ENCODE data around the gene UNC45A. TPM values are rescaled to one million over a fixed set of nuclear protein-coding genes. Genes with fewer than 3 reads are reported as not detected.

The UNC45A gene
- total and polyA plus RNA-seq, 2 of the 13 experiments (the other 11 are each of a cell fraction or from before 2014, with no cell fraction given): 33.8 to 39.7 TPM

DNA sequence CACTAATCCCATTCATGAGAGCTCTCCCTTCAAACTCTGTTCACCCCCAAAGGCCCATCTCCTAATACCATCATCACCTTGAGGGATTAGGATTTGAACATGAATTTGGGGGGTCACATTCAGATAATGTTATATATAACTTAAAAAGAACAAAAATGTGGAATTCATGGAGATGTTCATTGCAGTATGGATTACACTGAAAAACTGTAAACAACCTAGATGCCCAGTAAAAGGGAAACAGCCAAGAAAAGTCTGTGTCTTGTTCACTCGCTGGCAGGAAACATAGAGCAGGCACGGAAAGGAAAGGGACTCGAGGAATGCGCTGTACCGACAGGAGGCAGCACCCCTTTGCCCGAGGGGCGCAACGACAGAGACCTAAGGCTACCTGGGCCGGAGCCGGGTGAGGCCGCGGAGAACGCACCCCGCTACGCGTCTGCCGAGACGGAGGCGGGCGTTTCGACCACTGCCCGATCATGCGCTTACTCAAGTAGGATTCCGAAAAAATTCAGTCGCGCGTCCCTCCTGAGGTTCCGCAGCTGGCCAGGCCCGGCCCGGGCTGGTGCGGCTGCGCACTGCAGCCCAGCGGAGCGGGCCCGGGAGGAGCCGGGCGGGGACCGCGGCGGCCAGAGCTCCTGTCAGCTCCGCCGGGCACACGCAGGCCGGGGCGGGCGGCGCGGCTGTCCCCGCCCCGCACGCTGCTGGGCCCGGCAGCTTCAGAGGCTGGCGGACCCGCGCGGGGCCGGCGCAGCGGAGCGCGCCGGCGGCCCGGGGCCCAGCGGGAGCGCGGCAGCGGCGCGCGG is 32.8 kb upstream of the UNC45A start (continued):
- TF ChIP-seq, protein P1, sequence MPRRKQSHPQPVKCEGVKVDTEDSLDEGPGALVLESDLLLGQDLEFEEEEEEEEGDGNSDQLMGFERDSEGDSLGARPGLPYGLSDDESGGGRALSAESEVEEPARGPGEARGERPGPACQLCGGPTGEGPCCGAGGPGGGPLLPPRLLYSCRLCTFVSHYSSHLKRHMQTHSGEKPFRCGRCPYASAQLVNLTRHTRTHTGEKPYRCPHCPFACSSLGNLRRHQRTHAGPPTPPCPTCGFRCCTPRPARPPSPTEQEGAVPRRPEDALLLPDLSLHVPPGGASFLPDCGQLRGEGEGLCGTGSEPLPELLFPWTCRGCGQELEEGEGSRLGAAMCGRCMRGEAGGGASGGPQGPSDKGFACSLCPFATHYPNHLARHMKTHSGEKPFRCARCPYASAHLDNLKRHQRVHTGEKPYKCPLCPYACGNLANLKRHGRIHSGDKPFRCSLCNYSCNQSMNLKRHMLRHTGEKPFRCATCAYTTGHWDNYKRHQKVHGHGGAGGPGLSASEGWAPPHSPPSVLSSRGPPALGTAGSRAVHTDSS (CRISPR knock-in tag; conservative IDR thresholded peaks at IDR 0.05): no peak
- TF ChIP-seq TGIF2 (CRISPR knock-in tag; IDR thresholded peaks at IDR 0.05) (0 out of 2 replicates have a peak, but pooled peaks have one; percentile 17), ELF3 (CRISPR knock-in tag; IDR thresholded peaks at IDR 0.05) (peak; percentile 56; the same call in 1 of the 2 replicates), MIER3 (CRISPR knock-in tag; IDR thresholded peaks at IDR 0.05; ENCODE audit: borderline replicate concordance) (peak; percentile 63; the same call in 1 of the 2 replicates), ZNF607 (CRISPR knock-in tag; IDR thresholded peaks at IDR 0.05; ENCODE audit: borderline replicate concordance) (0 out of 2 replicates have a peak, but pooled peaks have one; percentile 20), ZNF7 (CRISPR knock-in tag; IDR thresholded peaks at IDR 0.05) (0 out of 2 replicates have a peak, but pooled peaks have one; percentile 22), BRD4 (CRISPR knock-in tag; IDR thresholded peaks at IDR 0.05) (0 out of 2 replicates have a peak, but pooled peaks have one; percentile 22), PPARG (CRISPR knock-in tag; conservative IDR thresholded peaks at IDR 0.05) (peak; percentile 45; the same call in 1 of the 2 replicates), FOXC1 (CRISPR knock-in tag; IDR thresholded peaks at IDR 0.05; ENCODE audit: borderline replicate concordance) (peak; percentile 31; the same call in 1 of the 2 replicates)
- TF ChIP-seq, protein P2, sequence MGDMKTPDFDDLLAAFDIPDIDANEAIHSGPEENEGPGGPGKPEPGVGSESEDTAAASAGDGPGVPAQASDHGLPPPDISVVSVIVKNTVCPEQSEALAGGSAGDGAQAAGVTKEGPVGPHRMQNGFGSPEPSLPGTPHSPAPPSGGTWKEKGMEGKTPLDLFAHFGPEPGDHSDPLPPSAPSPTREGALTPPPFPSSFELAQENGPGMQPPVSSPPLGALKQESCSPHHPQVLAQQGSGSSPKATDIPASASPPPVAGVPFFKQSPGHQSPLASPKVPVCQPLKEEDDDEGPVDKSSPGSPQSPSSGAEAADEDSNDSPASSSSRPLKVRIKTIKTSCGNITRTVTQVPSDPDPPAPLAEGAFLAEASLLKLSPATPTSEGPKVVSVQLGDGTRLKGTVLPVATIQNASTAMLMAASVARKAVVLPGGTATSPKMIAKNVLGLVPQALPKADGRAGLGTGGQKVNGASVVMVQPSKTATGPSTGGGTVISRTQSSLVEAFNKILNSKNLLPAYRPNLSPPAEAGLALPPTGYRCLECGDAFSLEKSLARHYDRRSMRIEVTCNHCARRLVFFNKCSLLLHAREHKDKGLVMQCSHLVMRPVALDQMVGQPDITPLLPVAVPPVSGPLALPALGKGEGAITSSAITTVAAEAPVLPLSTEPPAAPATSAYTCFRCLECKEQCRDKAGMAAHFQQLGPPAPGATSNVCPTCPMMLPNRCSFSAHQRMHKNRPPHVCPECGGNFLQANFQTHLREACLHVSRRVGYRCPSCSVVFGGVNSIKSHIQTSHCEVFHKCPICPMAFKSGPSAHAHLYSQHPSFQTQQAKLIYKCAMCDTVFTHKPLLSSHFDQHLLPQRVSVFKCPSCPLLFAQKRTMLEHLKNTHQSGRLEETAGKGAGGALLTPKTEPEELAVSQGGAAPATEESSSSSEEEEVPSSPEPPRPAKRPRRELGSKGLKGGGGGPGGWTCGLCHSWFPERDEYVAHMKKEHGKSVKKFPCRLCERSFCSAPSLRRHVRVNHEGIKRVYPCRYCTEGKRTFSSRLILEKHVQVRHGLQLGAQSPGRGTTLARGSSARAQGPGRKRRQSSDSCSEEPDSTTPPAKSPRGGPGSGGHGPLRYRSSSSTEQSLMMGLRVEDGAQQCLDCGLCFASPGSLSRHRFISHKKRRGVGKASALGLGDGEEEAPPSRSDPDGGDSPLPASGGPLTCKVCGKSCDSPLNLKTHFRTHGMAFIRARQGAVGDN (CRISPR knock-in tag; IDR thresholded peaks at IDR 0.05): peak; percentile 76
- TF ChIP-seq, protein P3, sequence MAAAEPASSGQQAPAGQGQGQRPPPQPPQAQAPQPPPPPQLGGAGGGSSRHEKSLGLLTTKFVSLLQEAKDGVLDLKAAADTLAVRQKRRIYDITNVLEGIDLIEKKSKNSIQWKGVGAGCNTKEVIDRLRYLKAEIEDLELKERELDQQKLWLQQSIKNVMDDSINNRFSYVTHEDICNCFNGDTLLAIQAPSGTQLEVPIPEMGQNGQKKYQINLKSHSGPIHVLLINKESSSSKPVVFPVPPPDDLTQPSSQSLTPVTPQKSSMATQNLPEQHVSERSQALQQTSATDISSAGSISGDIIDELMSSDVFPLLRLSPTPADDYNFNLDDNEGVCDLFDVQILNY (CRISPR knock-in tag; conservative IDR thresholded peaks at IDR 0.05): 0 out of 2 replicates have a peak, but pooled peaks have one; percentile 29
- TF ChIP-seq, protein P4, sequence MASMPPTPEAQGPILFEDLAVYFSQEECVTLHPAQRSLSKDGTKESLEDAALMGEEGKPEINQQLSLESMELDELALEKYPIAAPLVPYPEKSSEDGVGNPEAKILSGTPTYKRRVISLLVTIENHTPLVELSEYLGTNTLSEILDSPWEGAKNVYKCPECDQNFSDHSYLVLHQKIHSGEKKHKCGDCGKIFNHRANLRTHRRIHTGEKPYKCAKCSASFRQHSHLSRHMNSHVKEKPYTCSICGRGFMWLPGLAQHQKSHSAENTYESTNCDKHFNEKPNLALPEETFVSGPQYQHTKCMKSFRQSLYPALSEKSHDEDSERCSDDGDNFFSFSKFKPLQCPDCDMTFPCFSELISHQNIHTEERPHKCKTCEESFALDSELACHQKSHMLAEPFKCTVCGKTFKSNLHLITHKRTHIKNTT (CRISPR knock-in tag; IDR thresholded peaks at IDR 0.05): no peak
- TF ChIP-seq, protein P5, sequence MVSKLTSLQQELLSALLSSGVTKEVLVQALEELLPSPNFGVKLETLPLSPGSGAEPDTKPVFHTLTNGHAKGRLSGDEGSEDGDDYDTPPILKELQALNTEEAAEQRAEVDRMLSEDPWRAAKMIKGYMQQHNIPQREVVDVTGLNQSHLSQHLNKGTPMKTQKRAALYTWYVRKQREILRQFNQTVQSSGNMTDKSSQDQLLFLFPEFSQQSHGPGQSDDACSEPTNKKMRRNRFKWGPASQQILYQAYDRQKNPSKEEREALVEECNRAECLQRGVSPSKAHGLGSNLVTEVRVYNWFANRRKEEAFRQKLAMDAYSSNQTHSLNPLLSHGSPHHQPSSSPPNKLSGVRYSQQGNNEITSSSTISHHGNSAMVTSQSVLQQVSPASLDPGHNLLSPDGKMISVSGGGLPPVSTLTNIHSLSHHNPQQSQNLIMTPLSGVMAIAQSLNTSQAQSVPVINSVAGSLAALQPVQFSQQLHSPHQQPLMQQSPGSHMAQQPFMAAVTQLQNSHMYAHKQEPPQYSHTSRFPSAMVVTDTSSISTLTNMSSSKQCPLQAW (CRISPR knock-in tag; IDR thresholded peaks at IDR 0.05): no peak; the same call in 1 of the 2 replicates
- TF ChIP-seq, protein P6, sequence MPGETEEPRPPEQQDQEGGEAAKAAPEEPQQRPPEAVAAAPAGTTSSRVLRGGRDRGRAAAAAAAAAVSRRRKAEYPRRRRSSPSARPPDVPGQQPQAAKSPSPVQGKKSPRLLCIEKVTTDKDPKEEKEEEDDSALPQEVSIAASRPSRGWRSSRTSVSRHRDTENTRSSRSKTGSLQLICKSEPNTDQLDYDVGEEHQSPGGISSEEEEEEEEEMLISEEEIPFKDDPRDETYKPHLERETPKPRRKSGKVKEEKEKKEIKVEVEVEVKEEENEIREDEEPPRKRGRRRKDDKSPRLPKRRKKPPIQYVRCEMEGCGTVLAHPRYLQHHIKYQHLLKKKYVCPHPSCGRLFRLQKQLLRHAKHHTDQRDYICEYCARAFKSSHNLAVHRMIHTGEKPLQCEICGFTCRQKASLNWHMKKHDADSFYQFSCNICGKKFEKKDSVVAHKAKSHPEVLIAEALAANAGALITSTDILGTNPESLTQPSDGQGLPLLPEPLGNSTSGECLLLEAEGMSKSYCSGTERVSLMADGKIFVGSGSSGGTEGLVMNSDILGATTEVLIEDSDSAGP (CRISPR knock-in tag; IDR thresholded peaks at IDR 0.05; ENCODE audit: borderline replicate concordance): peak; percentile 39

Data from HepG2 (cell line).